Adipocyte (in vitro differentiated cells): ENCODE data around the gene HLA-DMB.
A peak's percentile ranks its signal among the peaks of the same experiment; 100 is the strongest.

Experiments
- DNase-seq: peaks from one replicate; pipeline ENCODE4 v3.0.0-alpha.2; 2015; ENCODE audit warnings: low read depth
- H3K27me3 ChIP-seq: replicated peaks from 2 replicates; pipeline ENCODE4 v1.7.0; 2013; ENCODE audit warnings: mild to moderate bottlenecking, low read length, moderate library complexity; ENCODE audit not compliant: control insufficient read depth, insufficient read depth
- H3K36me3 ChIP-seq: 2 replicates; pipeline ENCODE4 v1.7.0; 2013; ENCODE audit warnings: low read length, mild to moderate bottlenecking, moderate library complexity; ENCODE audit not compliant: control insufficient read depth, insufficient read depth, severe bottlenecking
- H3K4me1 ChIP-seq: 2 replicates; pipeline ENCODE4 v1.7.0; 2013; ENCODE audit warnings: mild to moderate bottlenecking, low read length, moderate library complexity; ENCODE audit not compliant: control insufficient read depth, insufficient read depth
- H3K4me3 ChIP-seq: 2 replicates; pipeline ENCODE4 v1.7.0; 2013; ENCODE audit warnings: mild to moderate bottlenecking, low read length, moderate library complexity
- H3K9ac ChIP-seq: 2 replicates; pipeline ENCODE4 v1.7.0; 2013; ENCODE audit warnings: mild to moderate bottlenecking, low read length, moderate library complexity
- H3K9me3 ChIP-seq: 2 replicates; pipeline ENCODE4 v1.7.0; 2013; ENCODE audit warnings: mild to moderate bottlenecking, low read length, moderate library complexity; ENCODE audit not compliant: control insufficient read depth

Gene HLA-DMB

DNA sequence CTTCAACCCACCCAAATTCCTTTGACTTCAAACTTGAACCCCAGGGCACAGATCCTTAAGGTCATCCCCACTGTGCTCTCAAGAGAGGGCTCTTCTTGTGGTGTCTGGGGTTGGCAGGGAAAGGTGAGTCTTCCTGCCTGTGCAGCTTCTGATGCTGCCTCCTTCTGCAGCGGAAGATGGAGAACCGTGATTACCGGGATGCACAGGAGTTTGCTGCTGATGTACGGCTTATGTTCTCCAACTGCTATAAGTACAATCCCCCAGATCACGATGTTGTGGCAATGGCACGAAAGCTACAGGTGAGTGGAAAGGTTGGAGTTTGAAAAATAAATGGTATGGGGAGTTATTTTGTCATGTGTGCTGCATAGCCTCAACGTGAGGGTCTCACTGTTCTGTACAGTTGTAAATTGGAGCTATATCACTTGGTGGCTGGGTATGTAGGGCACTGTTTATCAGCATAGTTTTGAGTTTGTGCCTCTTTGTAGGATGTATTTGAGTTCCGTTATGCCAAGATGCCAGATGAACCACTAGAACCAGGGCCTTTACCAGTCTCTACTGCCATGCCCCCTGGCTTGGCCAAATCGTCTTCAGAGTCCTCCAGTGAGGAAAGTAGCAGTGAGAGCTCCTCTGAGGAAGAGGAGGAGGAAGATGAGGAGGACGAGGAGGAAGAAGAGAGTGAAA lies 36.6 kb upstream of the HLA-DMB start:
- Histone ChIP-seq H3K9me3 (no peaks in the 10 kb centered on the region), H3K27me3 (no peaks in the 10 kb centered on the region), H3K4me3 (peak overlapping the region; percentile 98), H3K9ac (peak overlapping the region; percentile 98), H3K4me1 (peaks cover 59% of the 10 kb centered on the region), H3K36me3 (peaks cover 96% of the 10 kb centered on the region)
- no peak for DNase-seq

- Histone ChIP-seq H3K9me3 (no peaks in the 10 kb centered on the region), H3K4me1 (peaks cover 51% of the 10 kb centered on the region), H3K4me3 (peak overlapping the region; percentile 98), H3K36me3 (peaks cover 90% of the 10 kb centered on the region), H3K27me3 (no peaks in the 10 kb centered on the region), H3K9ac (peak overlapping the region; percentile 98)
- DNase-seq, result no peak
Observed at GRCh38 chr6:32976334-32977069, 35.7 kb upstream of the HLA-DMB start.

- H3K9me3 ChIP-seq, result no peaks in the 10 kb centered on the region
- no peak for DNase-seq
- H3K4me1 ChIP-seq, result peaks cover 48% of the 10 kb centered on the region
- peak overlapping the region; percentile 98 for H3K9ac ChIP-seq
- no peaks in the 10 kb centered on the region for H3K27me3 ChIP-seq
- H3K4me3 ChIP-seq, result peak overlapping the region; percentile 98
- peaks cover 83% of the 10 kb centered on the region for H3K36me3 ChIP-seq
Observed at GRCh38 chr6:32975886-32976285, 35.1 kb upstream of the HLA-DMB start.

- Histone ChIP-seq H3K9me3 (no peaks in the 10 kb centered on the region), H3K36me3 (peaks cover 72% of the 10 kb centered on the region)
- DNase-seq, result peak; percentile 31
Observed at GRCh38 chr6:32974541-32975308, 33.9 kb upstream of the HLA-DMB start.

DNA sequence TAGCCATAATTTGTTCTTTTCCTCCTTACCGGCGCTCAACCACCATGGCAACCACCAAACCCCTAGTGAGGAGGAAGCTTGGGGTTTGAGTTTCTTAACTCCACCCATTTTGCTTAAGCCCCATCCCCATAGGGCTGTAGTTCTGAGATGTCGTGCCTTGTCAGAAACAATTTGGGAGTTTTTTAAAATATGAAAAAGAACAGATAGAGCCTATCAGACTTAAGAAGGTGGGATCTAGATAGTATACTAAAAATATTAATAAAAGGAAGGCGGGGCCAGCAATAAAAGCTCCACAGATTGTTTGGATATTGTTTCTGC lies 33.1 kb upstream of the HLA-DMB start:
- DNase-seq, result peak; percentile 80
- Histone ChIP-seq H3K9me3 (no peaks in the 10 kb centered on the region), H3K27me3 (no peaks in the 10 kb centered on the region), H3K36me3 (peaks cover 64% of the 10 kb centered on the region), H3K9ac (peak overlapping the region; percentile 98), H3K4me1 (peaks cover 36% of the 10 kb centered on the region), H3K4me3 (peak overlapping the region; percentile 98)

More at GRCh38 chr6:32974541-32975308, 33.9 kb upstream of the HLA-DMB start:
- peak overlapping the region; percentile 98 for H3K9ac ChIP-seq
- no peaks in the 10 kb centered on the region for H3K27me3 ChIP-seq
- peaks cover 42% of the 10 kb centered on the region for H3K4me1 ChIP-seq
- peak overlapping the region; percentile 98 for H3K4me3 ChIP-seq

- peaks cover 58% of the 10 kb centered on the region for H3K36me3 ChIP-seq
- DNase-seq, result peak; percentile 65
Observed at GRCh38 chr6:32973144-32974015, 32.6 kb upstream of the HLA-DMB start.

DNA sequence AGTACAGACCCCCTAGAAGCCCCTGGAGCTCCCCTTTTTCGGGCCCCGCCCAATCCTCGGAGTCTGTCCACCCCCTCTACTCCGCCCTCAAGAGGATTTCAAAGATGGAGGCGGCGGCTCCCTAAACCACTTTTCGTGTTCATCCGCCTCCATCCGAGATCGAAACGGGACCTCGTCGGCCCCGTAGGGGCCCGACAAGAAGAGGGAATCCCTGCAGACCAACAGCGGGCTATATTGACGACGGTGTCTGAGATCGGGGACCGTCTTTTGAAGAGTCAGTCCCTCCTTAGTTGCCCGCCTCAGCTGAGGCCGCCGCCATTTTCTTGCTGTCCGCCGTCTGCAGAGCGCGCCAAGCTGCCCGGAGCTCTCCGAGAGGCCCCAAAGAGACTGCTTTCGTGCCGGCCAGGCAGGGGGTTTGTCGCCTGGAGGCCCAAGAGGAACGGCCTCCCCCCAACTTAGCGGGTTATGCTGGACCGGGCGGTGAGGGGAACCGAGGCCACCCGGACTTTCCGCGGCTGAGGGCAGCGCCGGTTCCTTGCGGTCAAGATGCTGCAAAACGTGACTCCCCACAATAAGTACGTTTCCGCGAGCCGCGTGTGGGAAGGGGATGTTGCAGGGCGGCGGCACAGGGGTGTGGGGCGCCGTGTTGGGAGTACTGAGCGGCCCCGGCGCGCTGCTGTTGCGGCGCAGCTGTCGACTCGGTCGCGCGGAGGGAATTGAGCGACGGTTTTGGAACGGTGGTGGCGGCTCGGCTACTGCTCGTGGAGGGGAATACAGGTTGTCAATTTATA lies 31.7 kb upstream of the HLA-DMB start:
- peak overlapping the region; percentile 98 for H3K4me3 ChIP-seq
- peak overlapping the region; percentile 98 for H3K9ac ChIP-seq
- no peaks in the 10 kb centered on the region for H3K9me3 ChIP-seq
- peaks cover 50% of the 10 kb centered on the region for H3K36me3 ChIP-seq
- H3K27me3 ChIP-seq, result no peaks in the 10 kb centered on the region
- DNase-seq, result peak; percentile 34
- H3K4me1 ChIP-seq, result peaks cover 27% of the 10 kb centered on the region

More at GRCh38 chr6:32973144-32974015, 32.6 kb upstream of the HLA-DMB start:
- peaks cover 32% of the 10 kb centered on the region for H3K4me1 ChIP-seq
- peak overlapping the region; percentile 98 for H3K9ac ChIP-seq
- no peaks in the 10 kb centered on the region for H3K27me3 ChIP-seq
- no peaks in the 10 kb centered on the region for H3K9me3 ChIP-seq
- peak overlapping the region; percentile 98 for H3K4me3 ChIP-seq

DNA sequence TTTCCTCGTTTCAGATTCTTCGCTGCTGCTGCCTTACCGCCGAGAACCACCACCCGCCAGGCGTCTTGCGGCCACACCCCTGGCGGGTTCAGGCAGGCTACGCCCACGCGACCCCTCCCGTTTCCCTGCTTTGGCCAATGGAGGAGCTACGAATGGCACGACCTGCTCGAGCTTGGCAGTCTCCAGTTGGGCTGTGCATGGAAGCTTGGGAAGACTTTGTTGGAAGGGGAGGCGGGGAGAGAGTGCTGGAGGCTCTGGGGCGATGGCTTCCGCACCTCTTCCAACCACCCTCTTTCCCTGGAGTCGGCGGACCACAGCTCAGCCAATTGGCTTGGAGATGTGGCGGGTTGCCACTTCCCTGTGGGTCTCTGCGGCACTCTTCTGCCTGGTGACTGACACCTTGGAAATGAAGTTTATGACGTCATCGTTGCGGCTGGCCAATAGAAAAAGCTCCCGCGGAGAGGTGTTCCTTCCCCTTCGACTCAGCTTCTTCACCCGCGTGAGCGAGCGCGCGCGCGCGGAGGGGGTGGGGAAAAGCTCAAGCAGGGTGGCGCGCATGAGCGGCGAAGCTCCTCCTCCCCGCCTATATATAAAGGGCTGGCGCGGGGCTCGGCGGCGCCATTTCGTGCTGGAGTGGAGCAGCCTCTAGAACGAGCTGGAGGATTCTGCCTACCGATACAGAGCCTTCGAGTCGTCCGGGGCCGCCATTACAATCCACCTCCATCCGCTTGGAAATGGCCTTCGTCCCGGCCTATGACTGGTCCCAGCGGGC lies 30.9 kb upstream of the HLA-DMB start:
- H3K36me3 ChIP-seq, result peaks cover 42% of the 10 kb centered on the region
- peak; percentile 100 for DNase-seq
- H3K27me3 ChIP-seq, result no peaks in the 10 kb centered on the region
- H3K4me1 ChIP-seq, result peaks cover 27% of the 10 kb centered on the region
- H3K4me3 ChIP-seq, result peak overlapping the region; percentile 98
- H3K9ac ChIP-seq, result peak overlapping the region; percentile 100
- no peaks in the 10 kb centered on the region for H3K9me3 ChIP-seq

DNA sequence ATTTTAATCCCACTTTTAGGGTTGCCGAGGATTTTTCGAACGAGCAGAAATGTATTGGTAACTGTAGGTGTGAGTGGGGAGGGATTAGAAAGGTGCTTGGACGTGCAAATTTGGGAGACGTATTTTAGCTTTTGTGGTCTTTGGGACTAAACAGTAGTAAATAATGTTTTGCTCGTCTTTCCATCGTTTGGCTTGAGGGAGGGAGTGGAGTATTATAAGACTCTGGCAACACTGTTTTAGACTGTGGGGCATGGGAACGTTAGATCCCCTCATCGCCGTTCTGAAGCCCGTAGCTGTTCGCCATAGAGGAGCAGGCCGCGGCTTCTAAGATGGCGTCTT lies 30.4 kb upstream of the HLA-DMB start:
- Histone ChIP-seq H3K9me3 (no peaks in the 10 kb centered on the region), H3K36me3 (peaks cover 37% of the 10 kb centered on the region), H3K9ac (peak overlapping the region; percentile 100), H3K4me3 (peak overlapping the region; percentile 98), H3K4me1 (peaks cover 27% of the 10 kb centered on the region), H3K27me3 (no peaks in the 10 kb centered on the region)
- DNase-seq, result no peak
